DOHH2 (cell line): ENCODE measurements around the gene MYO1B.

Experiments used
- CTCF ChIP-seq: fragments of 200-600 bp; sonication (generic); IDR thresholded peaks from one replicate; pipeline ENCODE4 v1.5.1; 2014; ENCODE audit warnings: antibody characterized with exemption, mild to moderate bottlenecking, low read depth, low read length; ENCODE audit not compliant: poor library complexity, severe bottlenecking
- EZH2phosphoT487 ChIP-seq: fragments of 200-600 bp; sonication (generic); IDR thresholded peaks from 2 replicates; pipeline ENCODE4 v1.6.1; 2017; ENCODE audit warnings: borderline replicate concordance, mild to moderate bottlenecking, antibody characterized with exemption, low read length, moderate library complexity, mixed read lengths

GRCh38 chr2:191228861-191229260, 16.3 kb upstream of the MYO1B start:
- TF ChIP-seq CTCF (no peak), EZH2phosphoT487 (no peak)
